GM15510 (cell line): ENCODE measurements around the gene OSGIN1.

Experiments
- POLR2A ChIP-seq: IDR thresholded peaks from 3 replicates; pipeline ENCODE4 v1.6.1; 2011; ENCODE audit warnings: borderline replicate concordance; ENCODE audit not compliant: insufficient read length; ENCODE audit errors: extremely low read depth

Gene OSGIN1

DNA sequence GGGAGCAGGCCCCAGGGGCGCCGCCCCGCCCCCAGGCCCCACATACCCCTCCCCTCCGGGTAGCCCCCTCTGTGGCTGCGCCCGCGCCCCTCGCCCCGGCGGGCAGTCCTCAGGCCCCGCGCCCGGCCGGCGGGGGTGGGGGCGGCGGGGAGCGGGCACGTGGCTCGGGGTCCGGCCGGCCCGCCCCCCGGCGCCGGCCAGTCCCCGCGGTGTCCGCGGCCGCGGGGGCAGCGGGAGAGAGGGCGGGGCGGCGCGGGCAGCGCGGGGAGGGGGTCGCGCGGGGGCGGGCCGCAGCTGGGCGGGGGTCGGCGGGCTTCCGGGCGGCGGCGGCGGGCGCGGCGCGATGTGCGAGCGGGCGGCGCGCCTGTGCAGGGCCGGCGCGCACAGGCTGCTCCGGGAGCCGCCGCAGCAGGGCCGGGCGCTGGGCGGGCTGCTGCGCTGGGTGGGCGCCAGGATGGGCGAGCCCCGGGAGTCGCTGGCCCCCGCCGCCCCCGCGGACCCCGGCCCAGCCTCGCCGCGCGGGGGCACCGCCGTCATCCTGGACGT, 15.3 kb downstream of the OSGIN1 start:
- no peak for TF ChIP-seq POLR2A

DNA sequence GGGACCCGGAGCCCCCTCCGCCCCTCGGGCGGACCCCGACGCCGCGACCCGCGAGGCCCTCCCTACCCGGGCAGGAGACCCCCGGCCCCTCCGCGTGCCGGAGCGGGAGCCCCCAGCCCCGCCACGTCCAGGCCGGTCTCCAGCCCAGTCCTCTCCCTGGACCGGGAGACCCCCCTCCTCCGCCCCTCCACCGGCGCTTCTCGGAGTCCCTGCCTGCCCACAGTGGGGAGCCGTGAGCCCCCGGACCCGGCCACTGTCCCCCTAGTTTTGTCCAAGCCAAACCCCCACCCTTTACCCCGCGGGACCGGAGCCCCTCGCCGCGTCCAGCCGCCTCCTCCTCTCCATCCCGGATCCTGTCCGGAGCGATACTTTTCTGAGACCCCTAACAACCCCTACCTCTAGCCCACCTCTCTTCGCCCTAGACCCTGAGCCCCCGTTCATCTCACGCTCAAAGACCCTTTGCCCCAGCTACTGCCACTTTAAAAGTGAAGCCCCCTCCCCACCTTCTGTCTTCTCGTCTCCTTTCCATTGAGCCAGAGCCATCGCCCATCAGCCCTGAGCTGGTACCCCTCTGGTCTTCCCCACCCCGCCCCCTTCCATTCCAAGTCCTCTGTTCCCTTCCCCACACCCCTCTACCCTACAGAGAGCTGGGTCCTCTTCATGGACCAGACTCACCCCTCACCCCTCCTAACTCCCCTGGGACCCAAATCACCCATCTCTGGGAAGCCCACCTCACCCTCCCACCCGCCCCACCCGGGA, 16.0 kb downstream of the OSGIN1 start:
- TF ChIP-seq POLR2A: no peak

- no peak for TF ChIP-seq POLR2A
These were observed 16.9 kb downstream of the OSGIN1 start for GRCh38 chr16:83969771-83970429.

DNA sequence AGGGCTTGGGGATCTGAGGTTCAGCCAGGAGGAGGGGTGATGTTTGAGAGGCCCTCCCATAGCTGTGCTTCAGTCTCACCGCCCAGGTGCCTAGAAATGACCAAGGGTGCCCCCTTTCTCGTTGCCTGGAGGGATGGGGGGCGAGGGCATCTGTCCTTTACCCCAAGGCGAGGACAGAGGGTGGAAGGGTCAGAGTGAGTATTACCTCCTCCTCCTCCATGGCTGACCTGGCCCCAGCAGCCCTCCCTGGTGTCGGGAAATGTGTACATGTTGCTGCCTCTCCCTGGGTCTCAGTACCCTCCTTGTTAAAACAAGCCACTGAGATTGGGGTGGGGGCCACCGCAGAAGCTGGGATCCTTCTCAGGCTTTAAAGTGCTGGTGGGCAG, 17.4 kb downstream of the OSGIN1 start:
- TF ChIP-seq POLR2A: no peak

- no peak for TF ChIP-seq POLR2A
These were observed 18.4 kb downstream of the OSGIN1 start for GRCh38 chr16:83971165-83972130.

GRCh38 chr16:83972256-83973008, 19.4 kb downstream of the OSGIN1 start:
- TF ChIP-seq POLR2A: no peak

GRCh38 chr16:83973077-83973476, 20.0 kb downstream of the OSGIN1 start:
- TF ChIP-seq POLR2A: no peak

- no peak for TF ChIP-seq POLR2A
These were observed 20.7 kb downstream of the OSGIN1 start for GRCh38 chr16:83973581-83974385.

DNA sequence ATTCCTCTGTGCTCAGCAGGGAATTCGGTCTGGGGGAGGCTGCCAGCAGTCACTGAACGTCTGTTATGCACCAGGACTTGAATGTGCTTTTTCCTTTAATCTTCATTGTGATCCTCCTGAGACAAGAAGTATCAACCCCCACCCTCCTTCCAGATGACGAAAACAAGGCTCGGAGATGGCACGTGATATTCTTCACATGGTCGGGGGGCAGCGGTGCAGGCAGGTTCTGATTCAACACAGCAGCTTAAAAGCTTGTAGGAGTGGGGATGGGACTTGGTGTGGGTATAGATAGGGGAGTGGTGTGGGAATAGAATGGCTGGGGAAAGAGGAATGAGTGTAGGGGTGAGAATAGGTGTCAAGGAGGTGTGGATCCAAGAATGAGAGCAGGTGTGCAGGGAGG, 21.4 kb downstream of the OSGIN1 start:
- no peak for TF ChIP-seq POLR2A

DNA sequence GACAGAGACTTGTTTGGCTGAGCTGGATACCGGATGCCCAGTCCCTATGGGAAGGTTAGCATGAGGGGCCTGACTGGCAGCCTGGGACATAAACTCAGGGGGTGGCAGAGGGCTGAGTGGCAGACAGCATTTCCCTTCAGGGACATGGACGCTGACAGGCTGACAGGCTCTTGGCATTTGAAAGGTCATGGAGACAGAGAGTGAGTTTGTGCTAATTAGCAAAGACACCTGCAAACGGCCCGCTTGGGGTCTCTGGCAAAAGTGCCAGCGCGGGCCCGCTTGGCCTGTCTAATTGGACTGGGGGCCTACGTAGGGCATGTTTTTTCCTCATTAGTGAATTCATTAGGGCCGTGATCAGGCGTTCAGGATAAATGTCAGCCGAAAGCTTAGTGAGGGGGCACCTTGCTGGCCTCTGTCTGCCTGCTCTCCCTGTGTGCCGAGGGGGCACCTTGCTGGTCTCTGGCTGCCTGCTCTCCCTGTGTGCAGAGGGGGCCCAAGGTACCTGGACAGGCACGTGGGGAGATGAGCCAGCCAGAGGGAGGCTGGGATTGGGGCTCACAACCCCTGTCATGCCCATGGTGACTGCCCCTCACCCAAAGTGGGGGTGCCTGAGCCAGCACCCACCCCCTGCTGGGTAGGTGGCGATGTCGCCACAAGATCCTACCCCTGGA, 22.7 kb downstream of the OSGIN1 start:
- no peak for TF ChIP-seq POLR2A

DNA sequence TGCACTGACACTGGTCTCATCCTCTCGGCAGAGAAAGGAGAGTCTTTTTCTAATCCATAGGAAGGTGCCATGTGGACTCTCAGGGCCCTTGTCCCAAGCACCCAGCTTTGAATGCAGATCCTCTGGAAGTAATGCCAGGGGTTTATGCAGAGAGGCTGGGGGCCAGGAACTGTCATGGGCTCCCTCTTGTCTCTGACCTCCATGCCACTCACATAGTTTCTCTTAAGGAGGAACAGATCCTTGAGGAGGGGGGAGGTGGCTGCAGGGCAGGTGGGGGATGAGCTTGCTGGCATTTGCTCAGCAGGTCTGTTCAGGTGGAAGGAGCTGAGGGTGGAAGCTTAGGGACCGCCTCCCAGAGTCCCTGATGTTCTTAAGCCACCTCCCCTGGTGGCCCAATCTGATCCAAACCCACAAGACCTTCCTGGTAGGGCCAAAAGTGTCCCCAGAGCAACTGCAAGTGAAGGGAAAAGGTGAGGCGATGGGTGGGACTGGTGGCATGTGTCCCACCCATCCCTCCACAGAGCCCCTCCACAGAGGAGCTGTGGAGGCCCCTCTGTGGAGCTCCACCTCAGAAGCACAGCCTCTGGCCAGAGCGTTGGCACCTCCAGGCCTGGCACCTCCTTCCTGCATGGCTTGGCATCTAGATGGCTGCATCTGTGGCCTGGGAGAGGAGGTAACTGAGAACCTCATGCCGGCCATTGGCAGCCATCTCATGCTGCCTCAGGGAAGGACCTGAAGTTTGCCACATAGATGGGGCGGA, 24.2 kb downstream of the OSGIN1 start:
- TF ChIP-seq POLR2A: no peak

DNA sequence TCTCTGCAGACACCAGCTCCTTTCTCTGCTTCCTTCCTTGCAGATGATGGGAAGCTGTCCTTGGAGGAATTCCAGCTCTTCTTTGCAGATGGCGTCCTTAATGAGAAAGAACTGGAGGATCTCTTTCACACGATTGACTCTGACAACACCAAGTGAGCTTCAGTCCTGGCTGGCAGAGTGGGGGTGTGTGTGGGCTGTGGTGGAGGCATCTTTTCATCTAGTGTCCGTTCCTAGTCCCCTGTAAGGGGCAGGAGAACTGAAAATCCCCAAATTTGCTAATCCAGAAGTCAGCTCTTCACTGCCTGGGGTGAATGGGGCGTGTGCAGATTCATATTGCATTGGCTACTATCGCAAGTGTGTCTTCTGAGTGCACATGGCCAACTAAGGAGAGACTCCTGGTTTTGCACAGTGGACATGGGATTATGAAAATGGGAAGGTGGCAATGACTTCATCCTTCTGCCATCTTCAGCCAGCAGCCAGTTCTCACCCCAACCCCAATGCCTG, 25.4 kb downstream of the OSGIN1 start:
- no peak for TF ChIP-seq POLR2A
